Spinal cord (tissue), 10 donors: Measurements from ENCODE around the gene MRTFA. TPM values are rescaled to one million over a fixed set of nuclear protein-coding genes. Genes with fewer than 3 reads are reported as not detected.

Experiments used
- DNase-seq, 6 donors: peaks; one replicate each; pipeline versions ENCODE4 v3.0.0 to v3.0.0-alpha.2; 2013 to 2015; ENCODE audit warnings: low spot score in 6 of 6, low read depth in 4 of 6
- H3K27ac ChIP-seq: one replicate; pipeline ENCODE4 v1.5.1; 2013; ENCODE audit warnings: low read depth, low read length, control low read depth
- H3K27me3 ChIP-seq: one replicate; pipeline ENCODE4 v1.6.1; 2013; ENCODE audit warnings: low read length; ENCODE audit not compliant: control insufficient read depth, insufficient read depth
- H3K36me3 ChIP-seq: one replicate; pipeline ENCODE4 v1.6.1; 2013; ENCODE audit warnings: low read length; ENCODE audit not compliant: control insufficient read depth, insufficient read depth
- H3K4me1 ChIP-seq: one replicate; pipeline ENCODE4 v1.6.1; 2013; ENCODE audit warnings: low read length; ENCODE audit not compliant: control insufficient read depth, insufficient read depth
- H3K4me3 ChIP-seq: one replicate; pipeline ENCODE4 v1.5.1; 2013; ENCODE audit warnings: low read depth, low read length, control low read depth
- H3K9me3 ChIP-seq: one replicate; pipeline ENCODE4 v1.6.1; 2013; ENCODE audit warnings: low read length; ENCODE audit not compliant: control insufficient read depth, insufficient read depth
- WGBS: methylation state at CpG from one replicate; pipeline ENCODE4 v1.1.5; 2013; ENCODE audit warnings: missing lambda C conversion rate; ENCODE audit not compliant: insufficient coverage; 5-methylcytosine and 5-hydroxymethylcytosine counted together
- polyA plus RNA-seq, 2 donors: library from polyadenylated mRNA; unstranded; fragments of 120-200 nt; gene quantifications; one replicate each; pipeline ENCODE4 v1.2.1, GENCODE V29; 2013; ENCODE audit not compliant: insufficient read length in 2 of 2
- total RNA-seq, 2 donors: library from RNA; depleted of rRNA in 1 of 2; stranded (reverse); fragments of 120-200 nt in 1 of 2; fragments of >200 nt in 1 of 2; gene quantifications; one replicate each; pipeline versions ENCODE4 v1.2.3 to v1.2.4, GENCODE V29; 2013 to 2014
- donor health status: healthy.

MRTFA gene
- total and polyA plus RNA-seq, 4 donors = 19.2 to 42.0 (median 34.0) TPM

DNA sequence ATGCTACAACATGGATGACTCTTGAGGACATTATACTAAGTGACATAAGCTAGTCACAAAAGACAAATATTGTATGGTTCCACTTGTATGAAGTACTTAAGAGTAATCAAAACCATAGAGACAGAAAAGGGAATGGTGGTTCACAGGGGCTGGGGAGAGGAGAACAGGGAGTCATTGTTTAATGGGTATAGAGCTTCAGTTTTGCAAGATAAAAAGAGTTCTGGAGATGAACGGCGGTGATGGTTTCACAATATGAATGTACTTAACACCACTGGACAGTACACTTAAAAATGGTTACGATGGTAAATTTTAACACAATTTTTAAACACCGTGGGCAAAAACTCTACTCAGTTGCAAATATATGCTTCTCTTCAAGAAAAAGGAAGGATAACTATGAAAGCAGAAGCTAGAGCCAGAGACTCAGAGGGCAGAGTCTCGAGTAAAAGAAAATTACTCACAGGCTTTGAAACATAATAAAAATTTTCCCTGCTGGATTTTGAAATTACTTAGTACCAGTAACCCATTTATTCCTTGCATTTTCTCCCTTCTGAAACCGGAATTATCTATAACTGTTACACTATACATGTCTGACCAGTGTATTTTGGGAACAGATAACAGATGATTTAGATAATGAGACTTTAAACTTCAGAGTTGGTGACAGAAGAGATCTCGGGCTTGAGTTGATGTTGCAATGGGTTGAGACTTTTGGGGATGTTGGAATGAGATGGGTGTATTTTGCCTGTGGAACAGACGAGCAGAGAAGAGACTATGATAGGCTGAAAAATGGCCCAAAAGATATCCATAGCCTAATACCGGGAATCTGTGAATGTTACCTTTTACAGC is 15.0 kb downstream of the MRTFA start:
- H3K4me3 ChIP-seq = no peak overlapping the region
- WGBS = 85% methylated on average over 2 of the region's 9 CpGs
- DNase-seq = no peak
- no peaks in the 10 kb centered on the region for H3K27me3 ChIP-seq
- H3K9me3 ChIP-seq = peaks cover 8% of the 10 kb centered on the region
- no peak overlapping the region for H3K27ac ChIP-seq
- no peaks in the 10 kb centered on the region for H3K36me3 ChIP-seq
- H3K4me1 ChIP-seq = no peaks in the 10 kb centered on the region

DNA sequence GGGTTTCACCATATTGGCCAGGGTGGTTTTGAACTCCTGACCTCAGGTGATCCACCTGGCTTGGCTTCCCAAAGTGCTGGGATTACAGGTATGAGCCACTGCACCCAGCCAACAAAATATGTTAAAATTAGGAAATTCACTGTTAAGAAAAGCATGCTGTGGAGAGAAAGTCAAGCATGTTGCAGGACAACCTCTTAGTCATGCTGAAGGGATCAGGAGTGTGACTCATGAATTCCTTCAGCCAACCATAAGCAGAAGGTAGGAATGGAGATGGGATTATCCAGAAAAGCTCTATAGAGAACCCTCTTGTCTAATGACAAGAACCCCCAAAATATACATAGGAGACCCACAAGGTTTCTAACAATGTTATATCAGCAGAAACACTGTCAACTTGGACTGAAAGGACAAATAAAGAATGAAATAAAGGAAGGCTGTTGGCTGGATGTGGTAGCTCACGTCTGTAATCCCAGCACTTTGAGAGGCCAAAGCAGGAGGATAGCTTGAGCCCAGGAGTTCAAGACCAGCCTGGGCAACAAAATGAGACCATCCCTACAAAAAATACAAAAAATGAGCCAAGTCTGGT is 16.0 kb downstream of the MRTFA start:
- 100% methylated on average over 1 of the region's 1 CpG for WGBS
- no peaks in the 10 kb centered on the region for H3K4me1 ChIP-seq
- H3K36me3 ChIP-seq = no peaks in the 10 kb centered on the region
- no peak overlapping the region for H3K27ac ChIP-seq
- H3K27me3 ChIP-seq = no peaks in the 10 kb centered on the region
- peaks cover 8% of the 10 kb centered on the region for H3K9me3 ChIP-seq
- no peak for DNase-seq
- no peak overlapping the region for H3K4me3 ChIP-seq

DNA sequence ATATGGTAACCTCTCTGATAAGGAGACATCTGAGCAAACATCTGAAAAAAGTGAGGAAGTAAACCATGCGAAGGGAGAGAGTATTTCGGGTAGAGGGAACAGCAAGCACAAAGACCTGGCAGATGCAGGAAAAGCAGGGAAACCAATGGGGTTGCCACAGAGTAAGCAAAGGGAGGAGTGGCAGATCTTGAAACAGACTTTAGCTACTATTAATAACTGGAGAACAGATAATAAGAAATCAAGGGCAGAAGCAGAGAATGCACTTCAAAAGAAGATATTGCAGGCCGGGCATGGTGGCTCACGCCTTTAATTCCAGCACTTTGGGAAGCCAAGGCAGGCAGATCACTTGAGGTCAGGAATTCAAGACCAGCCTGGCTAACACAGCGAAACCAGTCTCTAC is 18.1 kb downstream of the MRTFA start:
- H3K36me3 ChIP-seq = no peaks in the 10 kb centered on the region
- H3K27ac ChIP-seq = no peak overlapping the region
- H3K9me3 ChIP-seq = peaks cover 8% of the 10 kb centered on the region
- H3K4me1 ChIP-seq = no peaks in the 10 kb centered on the region
- WGBS = 98% methylated on average over 4 of the region's 5 CpGs
- no peak overlapping the region for H3K4me3 ChIP-seq
- no peak for DNase-seq
- H3K27me3 ChIP-seq = no peaks in the 10 kb centered on the region

DNA sequence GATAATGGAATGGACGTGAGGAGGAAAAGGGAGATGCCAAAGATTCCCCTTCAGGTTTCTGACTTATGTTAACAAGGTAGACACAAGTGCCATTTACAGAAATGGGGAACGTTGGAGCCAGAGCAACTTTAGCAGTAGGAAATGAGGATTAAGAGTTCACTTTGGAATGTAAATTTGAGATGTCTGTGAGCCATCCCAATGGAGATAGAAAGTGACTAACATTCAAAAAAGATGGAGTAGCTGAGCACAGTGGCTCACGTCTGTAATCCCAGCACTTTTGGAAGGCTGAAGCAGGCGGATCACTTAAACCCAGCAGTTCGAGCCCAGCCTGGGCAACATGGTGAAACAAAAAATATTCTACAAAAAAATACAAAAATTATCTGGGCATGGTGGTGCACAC is 19.9 kb downstream of the MRTFA start:
- WGBS = 100% methylated on average over 2 of the region's 5 CpGs
- DNase-seq = no peak
- Histone ChIP-seq H3K9me3 (peaks cover 8% of the 10 kb centered on the region), H3K4me3 (no peak overlapping the region), H3K36me3 (no peaks in the 10 kb centered on the region), H3K27me3 (no peaks in the 10 kb centered on the region), H3K27ac (no peak overlapping the region), H3K4me1 (no peaks in the 10 kb centered on the region)

DNA sequence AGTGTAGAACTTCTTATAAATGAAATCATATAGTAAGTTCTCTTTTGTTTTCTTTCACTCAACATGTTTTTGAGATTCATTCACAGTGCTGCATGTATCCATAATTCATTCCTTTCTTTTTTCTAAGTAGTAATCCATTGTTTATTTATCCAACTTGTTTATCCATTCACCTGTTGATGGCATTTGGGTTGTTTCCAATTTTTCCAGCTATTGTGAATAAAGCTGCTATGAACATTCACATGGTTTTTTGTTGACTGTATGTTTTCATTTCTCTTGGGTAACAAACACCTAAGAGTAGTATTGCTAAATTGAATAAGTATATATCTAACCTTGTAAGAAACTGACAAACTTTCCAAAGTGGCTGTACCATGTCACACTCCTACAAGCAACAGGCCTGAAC is 23.5 kb downstream of the MRTFA start:
- Histone ChIP-seq H3K4me1 (peaks cover 3% of the 10 kb centered on the region), H3K9me3 (no peaks in the 10 kb centered on the region), H3K27ac (no peak overlapping the region), H3K27me3 (no peaks in the 10 kb centered on the region), H3K4me3 (no peak overlapping the region), H3K36me3 (no peaks in the 10 kb centered on the region)
- no peak for DNase-seq

DNA sequence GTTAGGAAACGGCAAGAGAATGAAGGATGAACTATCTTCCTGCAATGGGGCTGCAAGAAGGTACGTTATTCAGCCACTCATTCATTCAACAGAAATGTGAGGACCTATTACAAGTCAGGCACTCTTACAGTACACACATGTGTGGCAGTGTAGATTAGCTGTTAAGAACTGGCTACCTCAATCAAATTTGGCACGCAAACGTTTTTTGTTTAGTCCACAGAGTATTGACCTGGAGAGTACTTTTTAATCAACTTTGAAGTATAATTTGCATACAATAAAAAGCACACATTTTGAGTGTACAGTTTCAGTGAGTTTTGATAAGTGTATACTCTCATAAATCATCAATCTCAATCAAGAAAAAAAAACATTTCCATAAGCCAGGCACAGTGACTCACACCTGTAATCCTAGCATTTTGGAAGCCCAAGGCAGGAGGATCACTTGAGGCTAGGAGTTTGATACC is 24.2 kb downstream of the MRTFA start:
- no peak overlapping the region for H3K27ac ChIP-seq
- H3K4me3 ChIP-seq = no peak overlapping the region
- no CpG with 5 or more reads among the region's 4 CpGs for WGBS
- peaks cover 3% of the 10 kb centered on the region for H3K4me1 ChIP-seq
- no peak for DNase-seq
- no peaks in the 10 kb centered on the region for H3K36me3 ChIP-seq
- H3K9me3 ChIP-seq = no peaks in the 10 kb centered on the region
- no peaks in the 10 kb centered on the region for H3K27me3 ChIP-seq

DNA sequence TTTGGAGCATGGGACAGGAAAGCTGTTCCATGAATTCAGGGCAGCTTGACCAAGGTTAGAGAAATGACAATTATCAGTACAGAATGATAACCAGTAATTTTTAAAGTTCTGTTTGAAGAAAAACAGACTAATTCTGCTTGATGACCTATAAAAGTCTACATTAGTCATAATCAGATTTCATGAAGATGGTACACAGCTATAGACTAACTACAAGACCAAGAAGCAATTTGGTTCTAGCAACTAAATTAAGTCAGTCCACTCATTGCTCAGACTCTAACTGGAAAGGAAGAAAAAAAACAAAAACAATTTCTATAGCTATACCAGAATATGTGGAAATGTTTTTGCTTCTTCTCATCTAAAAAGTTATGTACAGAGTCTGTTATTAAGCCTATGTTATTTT is 24.9 kb downstream of the MRTFA start:
- Histone ChIP-seq H3K27ac (no peak overlapping the region), H3K9me3 (no peaks in the 10 kb centered on the region), H3K4me1 (peaks cover 3% of the 10 kb centered on the region), H3K36me3 (no peaks in the 10 kb centered on the region), H3K27me3 (no peaks in the 10 kb centered on the region), H3K4me3 (no peak overlapping the region)
- DNase-seq = no peak

DNA sequence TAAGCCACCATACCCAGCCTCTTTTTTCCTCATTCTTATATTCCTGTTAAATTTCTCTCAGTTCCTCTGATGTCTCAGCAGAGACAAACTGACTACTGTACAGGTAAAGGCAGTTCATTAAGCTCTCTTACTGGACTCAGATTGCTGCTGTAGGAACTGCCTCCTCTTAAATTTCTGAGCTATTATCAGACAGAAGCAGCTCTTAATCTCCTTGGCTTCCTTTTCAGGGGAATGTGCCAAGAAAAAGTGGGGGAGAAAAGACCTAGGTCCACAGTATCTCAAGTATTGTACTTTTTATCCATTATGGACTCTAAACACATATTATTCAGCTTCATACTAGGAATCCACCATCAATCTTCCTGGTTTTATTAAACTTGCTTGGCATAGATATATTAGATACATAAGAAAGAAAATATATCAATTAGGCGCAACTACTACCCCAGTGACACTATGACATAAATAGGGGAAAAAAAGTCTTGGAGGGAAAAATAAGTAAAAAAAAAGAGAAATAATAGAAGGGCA is 26.1 kb downstream of the MRTFA start:
- no peaks in the 10 kb centered on the region for H3K27me3 ChIP-seq
- H3K4me3 ChIP-seq = no peak overlapping the region
- no peaks in the 10 kb centered on the region for H3K9me3 ChIP-seq
- no CpG with 5 or more reads among the region's 1 CpG for WGBS
- no peak overlapping the region for H3K27ac ChIP-seq
- H3K4me1 ChIP-seq = peaks cover 3% of the 10 kb centered on the region
- no peak for DNase-seq
- H3K36me3 ChIP-seq = no peaks in the 10 kb centered on the region

DNA sequence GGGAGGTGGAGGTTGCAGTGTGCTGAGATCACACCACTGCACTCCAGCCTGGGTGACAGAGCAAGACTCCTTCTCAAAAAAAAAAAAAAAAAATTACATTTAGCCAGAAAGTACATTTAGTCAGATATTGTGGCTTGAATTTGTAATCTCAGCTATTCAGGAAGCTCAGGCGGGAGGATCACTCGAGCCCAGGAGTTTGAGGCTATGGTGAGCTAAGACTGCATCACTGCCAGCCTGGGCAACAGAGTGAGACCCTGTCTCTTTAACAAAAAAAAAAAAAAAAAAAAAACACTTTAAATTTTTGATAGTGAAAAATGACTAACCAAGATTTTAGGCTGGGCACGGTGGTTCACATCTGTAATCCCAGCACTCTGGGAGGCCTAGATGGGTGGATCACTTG is 27.3 kb downstream of the MRTFA start:
- no peak for DNase-seq
- H3K4me3 ChIP-seq = no peak overlapping the region
- H3K27ac ChIP-seq = no peak overlapping the region
- H3K27me3 ChIP-seq = no peaks in the 10 kb centered on the region
- H3K36me3 ChIP-seq = no peaks in the 10 kb centered on the region
- no CpG with 5 or more reads among the region's 3 CpGs for WGBS
- H3K4me1 ChIP-seq = peaks cover 3% of the 10 kb centered on the region
- no peaks in the 10 kb centered on the region for H3K9me3 ChIP-seq

DNA sequence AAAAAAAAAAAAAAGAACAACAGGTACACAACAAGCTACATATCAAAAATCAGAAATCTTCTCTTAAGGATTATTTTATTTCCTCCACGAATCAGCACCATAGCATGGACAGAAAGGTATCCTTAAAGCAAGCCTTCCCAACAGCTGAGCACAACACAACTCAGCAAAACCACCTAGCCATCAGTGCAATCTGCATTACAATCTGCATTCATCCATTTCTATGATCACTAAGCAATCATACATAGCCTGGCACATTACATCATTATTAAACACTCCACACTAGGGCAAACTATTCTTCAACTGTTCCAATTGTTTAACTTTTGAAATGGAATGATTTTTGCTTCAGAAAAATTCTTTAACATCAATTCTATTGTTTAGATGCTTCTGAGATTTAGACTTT is 29.0 kb downstream of the MRTFA start:
- Histone ChIP-seq H3K4me3 (no peak overlapping the region), H3K27ac (no peak overlapping the region), H3K9me3 (no peaks in the 10 kb centered on the region), H3K36me3 (no peaks in the 10 kb centered on the region), H3K27me3 (no peaks in the 10 kb centered on the region), H3K4me1 (peaks cover 3% of the 10 kb centered on the region)
- no peak for DNase-seq
- 90% methylated on average over 1 of the region's 1 CpG for WGBS
